T-helper 1 cell treated with Interleukin-12 subunit alpha and Interleukin-12 subunit beta and Interleukin-4 antibody, amounts not matched to agents 30 ng/mL and 1 ng/mL, for 36 hours (primary cell): ENCODE data around the gene SLC38A2. TPM values are rescaled to one million over a fixed set of nuclear protein-coding genes. Genes with fewer than 3 reads are reported as not detected.

Experiments used
- intact Hi-C: fragments of 100-400 bp; cut with micrococcal nuclease; formaldehyde crosslinking; loops from one replicate; pipeline ENCODE4 v1.15.1; 2024
- total RNA-seq: library from RNA; stranded (reverse); gene quantifications from 2 replicates; pipeline ENCODE4 v1.2.3, GENCODE V29; 2022

The SLC38A2 gene
- total RNA-seq, 1 donor from 2014 or later = 145 TPM

- intact Hi-C loops = no loop called here
Observed at GRCh38 chr12:46396826-46397225, 24.3 kb upstream of the SLC38A2 start.

GRCh38 chr12:46395388-46395787 lies 22.8 kb upstream of the SLC38A2 start:
- intact Hi-C loops = no loop called here

GRCh38 chr12:46391630-46392029 lies 19.1 kb upstream of the SLC38A2 start:
- intact Hi-C loops = no loop called here

- intact Hi-C loops = no loop called here
Observed at GRCh38 chr12:46390881-46391280, 18.3 kb upstream of the SLC38A2 start.

GRCh38 chr12:46390304-46390703 lies 17.7 kb upstream of the SLC38A2 start:
- intact Hi-C loops = no loop called here

GRCh38 chr12:46389031-46389616 lies 16.6 kb upstream of the SLC38A2 start:
- intact Hi-C loops = loop anchor here (5.0 to 10.0 kb wide), 2 partner anchors 218 to 1544 kb away; no protein-coding TSS in a partner anchor

GRCh38 chr12:46388427-46389021 lies 16.0 kb upstream of the SLC38A2 start:
- intact Hi-C loops = loop anchor here (5.0 to 10.0 kb wide), 2 partner anchors 219 to 1544 kb away; no protein-coding TSS in a partner anchor

- intact Hi-C loops = loop anchor here (5.0 to 10.0 kb wide), 2 partner anchors 220 to 1543 kb away; no protein-coding TSS in a partner anchor
Observed at GRCh38 chr12:46387670-46388069, 15.1 kb upstream of the SLC38A2 start.

- intact Hi-C loops = loop anchor here (5.0 to 10.0 kb wide), 2 partner anchors 220 to 1542 kb away; no protein-coding TSS in a partner anchor
Observed at GRCh38 chr12:46386877-46387629, 14.5 kb upstream of the SLC38A2 start.

GRCh38 chr12:46386360-46386867 lies 13.8 kb upstream of the SLC38A2 start:
- intact Hi-C loops = loop anchor here (5.0 to 10.0 kb wide), 2 partner anchors 221 to 1542 kb away; no protein-coding TSS in a partner anchor

GRCh38 chr12:46385438-46385837 lies 12.9 kb upstream of the SLC38A2 start:
- intact Hi-C loops = loop anchor here (2.0 to 10.0 kb wide), 3 partner anchors 45 to 1541 kb away; no protein-coding TSS in a partner anchor

GRCh38 chr12:46384451-46385309 lies 12.1 kb upstream of the SLC38A2 start:
- intact Hi-C loops = loop anchor here (1.0 to 10.0 kb wide), 5 partner anchors 20 to 1540 kb away; no protein-coding TSS in a partner anchor

GRCh38 chr12:46383654-46384450 lies 11.3 kb upstream of the SLC38A2 start:
- intact Hi-C loops = loop anchor here (1.0 to 10.0 kb wide), 11 partner anchors 12 to 1539 kb away; partner anchors contain the start of gene SLC38A2

- intact Hi-C loops = loop anchor here (1.0 to 10.0 kb wide), 8 partner anchors 11 to 1538 kb away; partner anchors contain the start of gene SLC38A2
Observed at GRCh38 chr12:46382964-46383653, 10.5 kb upstream of the SLC38A2 start.

GRCh38 chr12:46382408-46382963 lies 9.9 kb upstream of the SLC38A2 start:
- intact Hi-C loops = loop anchor here (10.0 kb wide), 1 partner anchor 1538 kb away; no protein-coding TSS in a partner anchor

GRCh38 chr12:46380881-46381280 lies 8.3 kb upstream of the SLC38A2 start:
- intact Hi-C loops = loop anchor here (10.0 kb wide), 1 partner anchor 1536 kb away; no protein-coding TSS in a partner anchor

- intact Hi-C loops = loop anchor here (10.0 kb wide), 1 partner anchor 1535 kb away; no protein-coding TSS in a partner anchor
Observed at GRCh38 chr12:46380022-46380796, 7.6 kb upstream of the SLC38A2 start.

- intact Hi-C loops = loop anchor here (10.0 kb wide), 1 partner anchor 1725 kb away; the partner anchor contains the start of gene SENP1
Observed at GRCh38 chr12:46379352-46379751, 6.8 kb upstream of the SLC38A2 start.
